ENCODE data around the gene CYB5R3. TPM values are rescaled to one million over a fixed set of nuclear protein-coding genes. Genes with fewer than 3 reads are reported as not detected.

The CYB5R3 gene
- polyA plus RNA-seq, 3 donors, result 49.7 to 76.4 (median 54.0) TPM

DNA sequence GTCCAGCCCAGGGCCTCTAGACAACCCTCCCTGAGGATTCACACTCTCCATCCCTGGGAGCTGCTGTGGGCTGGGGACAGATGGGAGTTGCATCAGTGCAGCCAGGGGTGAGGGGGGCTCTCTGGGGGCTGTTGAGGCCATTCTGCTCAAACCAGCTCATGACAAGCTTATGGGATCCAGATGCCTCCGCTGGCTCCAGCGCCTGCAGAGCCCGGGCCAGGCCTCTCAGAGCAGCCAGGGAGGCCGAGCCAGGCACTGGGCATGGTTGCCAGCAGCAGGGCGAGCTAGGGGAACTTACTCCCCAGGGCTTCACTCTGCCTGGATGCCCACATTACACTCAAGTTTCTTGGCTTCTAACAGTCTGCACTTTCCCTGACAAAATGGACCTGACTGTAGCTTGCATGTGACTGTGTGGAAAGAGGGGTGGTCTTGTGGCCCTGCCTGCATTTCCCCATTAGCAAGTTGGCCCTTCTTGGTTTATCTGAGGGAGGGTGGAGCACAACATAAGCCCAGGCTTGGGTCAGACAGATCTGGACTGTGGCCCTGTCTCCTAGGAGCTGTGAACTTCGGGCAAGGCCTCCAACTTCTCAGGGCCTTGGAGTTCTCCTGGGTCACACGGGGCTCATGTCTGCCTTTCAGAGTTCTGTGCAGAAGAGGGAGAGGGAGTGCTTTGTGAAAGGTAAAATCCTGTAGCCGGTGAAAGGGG, 34.5 kb upstream of the CYB5R3 start:
- Histone ChIP-seq H3K27me3 (ENCODE audit: control insufficient read depth in 2 of 2, insufficient read depth in 2 of 2, low read length in 2 of 2) (no peaks in the 10 kb centered on the region), H3K9ac (ENCODE audit: insufficient read depth, low read length, poor library complexity, severe bottlenecking) (no peak overlapping the region), H3K4me3 (replicated peaks in 1 of 3; ENCODE audit: low read depth in 2 of 3, low read length in 3 of 3) (no peak overlapping the region), H2AFZ (ENCODE audit: insufficient read depth, low read depth, low read length, poor library complexity, severe bottlenecking) (no peak overlapping the region), H3K4me2 (replicated peaks; ENCODE audit: extremely low read depth, low read length, poor library complexity, severe bottlenecking) (no peak overlapping the region), H3K79me2 (ENCODE audit: insufficient read depth, low read length) (no peaks in the 10 kb centered on the region), H4K20me1 (ENCODE audit: insufficient read depth, low read length) (no peaks in the 10 kb centered on the region), H3K4me1 (ENCODE audit: control insufficient read depth in 1 of 2, insufficient read depth in 2 of 2, low read length in 2 of 2) (no peaks in the 10 kb centered on the region), H3K36me3 (replicated peaks in 1 of 2; ENCODE audit: control insufficient read depth in 1 of 2, insufficient read depth in 2 of 2, low read length in 2 of 2) (no peaks in the 10 kb centered on the region), H3K9me3 (replicated peaks in 1 of 2; ENCODE audit: control insufficient read depth in 1 of 2, insufficient read depth in 1 of 2, low read length in 2 of 2) (peaks cover 0 to 3% of the 10 kb centered on the region in 2 donors), H3K27ac (ENCODE audit: low read depth in 1 of 2, low read length in 2 of 2) (no peak overlapping the region)
- Mint-ChIP-seq H3K4me1 (peaks cover 16% of the 10 kb centered on the region), H3K27me3 (ENCODE audit: low read depth in 3 of 3) (peaks cover 3 to 6% (median 6%) of the 10 kb centered on the region in 3 donors), H3K9me3 (peaks cover 0 to 6% (median 2%) of the 10 kb centered on the region in 7 donors), H3K4me3 (no peak overlapping the region), H3K27ac (no peak overlapping the region), H3K36me3 (peaks cover 0 to 1% of the 10 kb centered on the region in 2 donors)
- intact Hi-C loops (cut with micrococcal nuclease), result no loop called here
- no peak for DNase-seq
- WGBS (ENCODE audit: insufficient coverage), result 96% methylated on average over 7 of the region's 8 CpGs
- TF ChIP-seq, protein P1, sequence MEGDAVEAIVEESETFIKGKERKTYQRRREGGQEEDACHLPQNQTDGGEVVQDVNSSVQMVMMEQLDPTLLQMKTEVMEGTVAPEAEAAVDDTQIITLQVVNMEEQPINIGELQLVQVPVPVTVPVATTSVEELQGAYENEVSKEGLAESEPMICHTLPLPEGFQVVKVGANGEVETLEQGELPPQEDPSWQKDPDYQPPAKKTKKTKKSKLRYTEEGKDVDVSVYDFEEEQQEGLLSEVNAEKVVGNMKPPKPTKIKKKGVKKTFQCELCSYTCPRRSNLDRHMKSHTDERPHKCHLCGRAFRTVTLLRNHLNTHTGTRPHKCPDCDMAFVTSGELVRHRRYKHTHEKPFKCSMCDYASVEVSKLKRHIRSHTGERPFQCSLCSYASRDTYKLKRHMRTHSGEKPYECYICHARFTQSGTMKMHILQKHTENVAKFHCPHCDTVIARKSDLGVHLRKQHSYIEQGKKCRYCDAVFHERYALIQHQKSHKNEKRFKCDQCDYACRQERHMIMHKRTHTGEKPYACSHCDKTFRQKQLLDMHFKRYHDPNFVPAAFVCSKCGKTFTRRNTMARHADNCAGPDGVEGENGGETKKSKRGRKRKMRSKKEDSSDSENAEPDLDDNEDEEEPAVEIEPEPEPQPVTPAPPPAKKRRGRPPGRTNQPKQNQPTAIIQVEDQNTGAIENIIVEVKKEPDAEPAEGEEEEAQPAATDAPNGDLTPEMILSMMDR (IDR thresholded peaks at IDR 0.05), result no peak

DNA sequence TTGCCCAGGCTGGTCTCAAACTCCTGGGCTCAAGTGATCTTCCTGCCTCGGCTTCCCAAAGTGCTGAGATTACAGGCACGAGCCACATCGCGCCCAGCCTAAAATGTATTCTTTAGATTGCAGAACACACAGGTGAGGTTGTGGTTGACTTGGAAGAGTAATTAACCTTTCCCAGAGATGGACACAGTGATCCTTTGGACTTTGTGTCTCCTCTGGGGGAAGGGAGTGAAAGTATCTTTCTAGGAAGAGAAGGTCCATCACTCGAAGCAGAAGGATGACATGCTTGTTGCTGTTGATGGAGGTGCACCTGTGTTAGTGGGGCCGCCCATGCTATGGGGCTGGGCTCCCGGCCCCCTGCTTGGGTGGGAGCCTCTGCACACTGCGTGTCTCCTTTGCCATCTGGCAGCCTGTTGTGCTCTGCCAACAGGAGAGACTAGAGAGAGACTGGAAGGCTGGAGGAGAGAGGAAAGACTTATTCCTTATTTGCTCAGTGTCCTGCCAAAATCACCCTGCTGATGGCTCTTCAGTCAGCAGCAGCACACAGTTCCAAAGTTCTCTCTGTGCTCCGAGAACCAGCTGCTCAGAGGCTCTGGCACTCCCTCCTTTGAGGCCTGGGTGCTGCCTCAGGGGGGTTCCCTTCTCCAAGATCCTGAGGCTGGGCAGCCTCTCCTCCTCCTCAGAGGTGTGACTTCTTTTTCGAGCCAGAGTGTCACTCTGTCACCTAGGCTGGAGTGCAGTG, 33.1 kb upstream of the CYB5R3 start:
- H3K9ac ChIP-seq (ENCODE audit: insufficient read depth, low read length, poor library complexity, severe bottlenecking), result no peak overlapping the region
- H3K27ac Mint-ChIP-seq, result peak overlapping the region in 1 of 7 donors; percentile 58
- peaks cover 4 to 13% (median 10%) of the 10 kb centered on the region in 7 donors for H3K9me3 Mint-ChIP-seq
- H3K27ac ChIP-seq (ENCODE audit: low read depth in 1 of 2, low read length in 2 of 2), result no peak overlapping the region
- H3K4me1 ChIP-seq (ENCODE audit: control insufficient read depth in 1 of 2, insufficient read depth in 2 of 2, low read length in 2 of 2), result no peaks in the 10 kb centered on the region
- no peak overlapping the region for H3K4me3 Mint-ChIP-seq
- H3K79me2 ChIP-seq (ENCODE audit: insufficient read depth, low read length), result no peaks in the 10 kb centered on the region
- WGBS (ENCODE audit: insufficient coverage), result 93% methylated on average over 6 of the region's 10 CpGs
- no peaks in the 10 kb centered on the region for H3K27me3 ChIP-seq (ENCODE audit: control insufficient read depth in 2 of 2, insufficient read depth in 2 of 2, low read length in 2 of 2)
- no peak overlapping the region for H3K4me2 ChIP-seq (replicated peaks; ENCODE audit: extremely low read depth, low read length, poor library complexity, severe bottlenecking)
- peaks cover 3 to 6% (median 4%) of the 10 kb centered on the region in 3 donors for H3K27me3 Mint-ChIP-seq (ENCODE audit: low read depth in 3 of 3)
- H2AFZ ChIP-seq (ENCODE audit: insufficient read depth, low read depth, low read length, poor library complexity, severe bottlenecking), result no peak overlapping the region
- DNase-seq, result no peak
- H3K36me3 ChIP-seq (replicated peaks in 1 of 2; ENCODE audit: control insufficient read depth in 1 of 2, insufficient read depth in 2 of 2, low read length in 2 of 2), result no peaks in the 10 kb centered on the region
- intact Hi-C loops (cut with micrococcal nuclease), result no loop called here
- peaks cover 17% of the 10 kb centered on the region for H3K4me1 Mint-ChIP-seq
- H3K4me3 ChIP-seq (replicated peaks in 1 of 3; ENCODE audit: low read depth in 2 of 3, low read length in 3 of 3), result no peak overlapping the region
- H3K36me3 Mint-ChIP-seq, result peaks cover 0 to 1% of the 10 kb centered on the region in 2 donors
- peaks cover 0 to 8% of the 10 kb centered on the region in 2 donors for H3K9me3 ChIP-seq (replicated peaks in 1 of 2; ENCODE audit: control insufficient read depth in 1 of 2, insufficient read depth in 1 of 2, low read length in 2 of 2)
- TF ChIP-seq, protein P1 (IDR thresholded peaks at IDR 0.05), result no peak
- no peaks in the 10 kb centered on the region for H4K20me1 ChIP-seq (ENCODE audit: insufficient read depth, low read length)
